Measurements from ENCODE around the gene MYO6.

MYO6 gene

DNA sequence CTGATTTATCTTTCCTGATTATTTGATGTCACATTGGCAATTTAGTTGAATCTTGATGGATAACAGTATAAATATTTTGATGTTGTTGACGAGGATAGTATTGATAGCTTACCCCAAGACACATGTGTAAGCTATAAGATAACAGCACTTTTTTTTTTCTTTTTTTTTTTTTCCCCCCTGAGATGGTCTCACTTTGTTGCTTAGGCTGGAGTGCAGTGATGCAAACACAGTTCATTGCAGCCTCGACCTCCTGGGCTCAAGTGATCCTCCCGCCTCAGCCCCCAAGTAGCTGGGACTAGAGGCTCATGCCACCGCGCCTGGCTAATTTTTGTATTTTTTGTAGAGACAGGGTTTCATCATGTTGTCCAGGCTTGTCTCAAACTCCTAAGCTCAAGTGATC, 21.8 kb downstream of the MYO6 start:
- no peak for DNase-seq

DNA sequence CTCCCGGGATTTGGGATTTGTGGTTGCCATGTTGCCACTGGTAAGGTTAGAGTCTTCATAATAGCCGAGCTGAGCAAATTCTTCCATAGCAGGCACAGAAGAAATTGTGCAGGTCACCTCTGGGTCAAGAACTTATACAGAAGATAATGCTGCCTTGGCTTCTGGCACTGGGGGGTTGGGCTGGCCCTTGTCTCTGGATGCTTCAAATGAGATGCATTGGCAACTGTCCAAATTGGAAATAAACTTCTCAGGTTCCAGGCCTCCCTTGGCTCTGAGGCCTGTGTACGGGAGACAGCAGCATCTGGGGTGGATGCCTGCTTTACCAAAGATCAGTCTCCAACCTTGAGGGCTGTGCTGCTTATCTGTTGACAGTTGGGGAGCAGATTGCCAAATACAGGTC, 26.2 kb downstream of the MYO6 start:
- DNase-seq, result peak; percentile 45

DNA sequence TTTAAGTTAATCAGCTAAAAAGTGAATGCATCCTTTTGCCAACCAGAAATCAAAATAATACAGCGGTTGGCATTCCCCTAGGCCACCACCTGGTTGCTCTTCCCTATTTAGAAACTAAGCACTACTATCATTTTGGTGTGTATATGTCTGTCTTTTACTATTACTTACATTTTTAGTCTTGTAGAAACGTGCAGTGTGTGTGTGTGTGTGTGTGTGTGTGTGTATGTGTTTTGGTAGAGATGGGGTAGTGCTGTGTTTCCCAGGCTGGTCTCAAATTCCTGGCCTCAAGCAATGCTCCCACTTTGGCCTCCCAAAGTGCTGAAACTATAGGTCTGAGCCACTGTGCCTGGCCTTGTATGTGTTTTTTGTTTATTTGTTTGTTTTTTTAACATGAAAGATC, 27.4 kb downstream of the MYO6 start:
- no peak for DNase-seq

DNA sequence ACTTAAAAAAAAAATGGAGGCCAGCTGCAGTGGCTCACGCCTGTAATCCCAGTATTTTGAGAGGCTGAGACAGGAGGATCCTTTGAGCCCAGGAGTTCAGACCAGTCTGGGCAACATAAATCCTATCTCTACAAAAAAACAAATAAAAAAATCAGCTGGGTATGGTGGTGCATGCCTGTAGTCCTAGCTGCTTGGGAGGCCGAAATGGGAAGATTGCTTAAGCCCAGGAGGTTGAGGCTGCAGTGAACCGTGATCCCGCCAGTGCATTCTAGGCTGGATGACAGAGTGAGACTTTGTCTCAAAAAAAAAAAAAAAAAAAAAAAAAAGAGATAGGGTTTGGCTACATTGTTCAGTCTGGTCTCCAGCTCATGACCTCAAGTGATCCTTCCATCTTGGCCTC, 29.7 kb downstream of the MYO6 start:
- DNase-seq, result no peak

DNA sequence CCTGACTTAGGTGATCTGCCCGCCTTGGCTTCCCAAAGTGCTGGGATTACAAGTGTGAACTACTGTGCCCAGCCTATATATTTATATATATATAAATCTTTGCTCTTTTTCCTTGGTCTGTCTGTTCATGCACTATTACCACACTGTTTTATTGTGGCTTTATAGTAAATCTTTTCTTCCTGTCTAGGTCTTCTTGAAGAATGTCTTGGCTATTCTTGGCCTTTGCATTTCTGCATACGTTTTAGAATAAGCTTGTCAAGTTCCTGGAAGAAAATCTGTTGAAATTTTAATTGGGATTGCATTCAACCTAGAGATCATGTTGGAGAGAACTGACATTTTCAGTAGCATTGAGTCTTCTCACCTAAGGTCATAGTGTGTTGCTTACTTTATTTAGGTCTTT, 37.1 kb downstream of the MYO6 start:
- DNase-seq, result no peak

DNA sequence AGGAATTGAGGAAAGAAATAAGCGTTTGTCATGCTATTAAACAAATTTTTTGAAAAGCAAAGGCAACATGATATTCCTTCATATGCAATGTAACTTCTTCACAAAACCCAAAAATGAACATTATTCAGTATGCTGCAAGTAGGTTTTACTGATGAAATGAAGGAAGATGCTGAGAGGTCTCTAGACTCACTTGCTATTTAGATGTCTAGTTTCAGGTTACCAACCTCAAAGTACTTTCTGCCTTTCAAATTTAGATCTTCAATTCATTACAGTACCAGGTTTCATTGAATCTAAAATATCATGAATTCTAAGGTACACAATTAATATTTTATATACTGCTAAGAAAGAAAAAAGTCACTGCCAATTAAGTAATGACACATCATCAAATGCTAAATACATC, 39.9 kb downstream of the MYO6 start:
- DNase-seq, result no peak

DNA sequence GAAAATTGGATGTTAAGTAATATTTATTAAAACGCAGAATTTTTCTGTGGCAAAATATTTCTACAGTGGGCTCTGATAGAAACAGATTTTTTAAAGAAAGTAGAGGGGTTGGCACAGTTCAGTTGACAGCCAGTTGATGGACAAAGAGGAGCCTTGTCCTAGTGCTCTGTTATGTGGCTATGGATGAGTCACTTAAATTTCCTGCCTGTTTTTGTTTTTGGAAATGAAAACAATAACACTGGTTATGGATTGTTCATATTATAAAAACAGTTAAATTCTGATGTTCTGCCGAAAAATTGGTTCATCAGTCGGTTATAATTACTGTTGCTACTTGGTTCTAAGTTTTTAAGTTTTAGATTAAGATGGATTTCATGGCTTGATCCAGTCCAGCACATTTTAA, 42.8 kb downstream of the MYO6 start:
- no peak for DNase-seq

DNA sequence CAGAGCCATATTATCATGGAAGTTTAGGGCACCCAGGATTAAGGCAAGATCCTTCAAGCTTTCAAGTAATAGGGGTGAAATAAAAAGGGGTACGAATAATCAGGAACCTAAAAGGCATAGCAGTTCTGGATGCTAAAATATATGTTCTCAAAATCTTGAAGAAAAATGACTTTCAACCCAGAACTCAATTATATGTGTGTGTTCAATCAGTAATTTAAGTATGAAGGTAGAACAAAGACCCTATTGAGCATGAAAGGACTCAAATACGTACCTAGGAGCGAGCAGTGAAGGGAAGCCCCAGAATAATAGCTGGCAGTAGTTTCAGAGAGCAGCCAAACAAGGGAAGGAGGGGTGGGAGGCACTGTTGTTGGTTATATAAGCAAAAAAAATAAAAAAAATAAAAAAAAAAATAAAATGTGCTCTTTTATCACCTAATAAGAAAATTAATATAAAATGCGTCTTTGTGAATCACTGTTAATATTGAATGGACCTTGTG, 45.4 kb downstream of the MYO6 start:
- DNase-seq, result no peak

DNA sequence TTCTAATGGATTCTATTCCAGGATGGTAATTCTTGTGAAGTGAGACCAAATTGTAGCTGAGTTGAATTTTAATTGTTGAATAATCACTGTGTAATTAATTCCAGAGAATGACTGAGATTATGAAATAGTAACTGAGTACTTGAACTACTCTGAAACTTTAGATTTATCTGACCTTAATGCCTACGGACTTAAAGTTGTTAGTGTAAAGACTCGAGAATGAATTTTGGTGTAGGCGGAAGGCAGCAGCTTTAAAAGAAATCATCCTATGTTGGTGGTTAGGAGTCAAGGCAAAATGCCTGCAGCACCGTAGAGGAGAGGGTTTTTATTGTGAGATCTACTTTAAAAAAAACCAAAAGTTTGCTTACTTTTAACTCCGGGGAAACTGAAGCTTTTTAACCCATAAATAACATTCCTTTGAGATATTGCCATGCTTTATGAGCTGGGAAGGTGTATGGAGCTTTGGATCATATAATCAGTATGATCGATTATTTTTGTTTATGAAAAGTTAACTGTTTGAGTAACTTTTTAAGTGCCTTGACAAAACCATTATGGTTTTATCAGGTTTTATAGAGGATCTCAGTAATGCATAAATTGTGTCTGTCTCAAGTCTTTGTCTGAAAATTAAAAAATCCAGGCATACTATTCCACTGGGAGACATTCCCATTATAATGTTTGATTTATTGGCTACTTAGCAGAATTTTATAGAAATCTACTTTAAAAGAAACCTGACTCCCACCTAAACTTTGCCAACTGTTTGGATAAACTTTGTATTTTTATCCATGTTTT, 46.1 kb downstream of the MYO6 start:
- DNase-seq, result no peak

DNA sequence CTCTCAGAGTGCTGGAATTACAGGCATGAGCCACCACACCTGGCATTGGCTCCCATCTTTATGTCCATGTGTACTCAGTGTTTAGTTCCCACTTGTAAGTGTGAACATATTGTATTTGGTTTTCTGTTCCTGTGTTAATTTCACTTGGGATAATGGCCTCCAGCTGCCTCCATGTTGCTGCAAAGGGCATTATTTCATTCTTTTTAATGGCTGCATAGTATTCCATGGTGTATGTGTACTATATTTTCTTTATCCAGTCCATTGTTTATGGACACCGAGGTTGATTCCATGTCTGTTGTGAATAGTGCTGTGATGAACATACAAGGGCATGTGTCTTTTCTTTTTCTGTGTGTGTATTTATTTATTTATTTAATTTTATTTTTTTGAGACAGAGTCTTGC, 47.7 kb downstream of the MYO6 start:
- no peak for DNase-seq

DNA sequence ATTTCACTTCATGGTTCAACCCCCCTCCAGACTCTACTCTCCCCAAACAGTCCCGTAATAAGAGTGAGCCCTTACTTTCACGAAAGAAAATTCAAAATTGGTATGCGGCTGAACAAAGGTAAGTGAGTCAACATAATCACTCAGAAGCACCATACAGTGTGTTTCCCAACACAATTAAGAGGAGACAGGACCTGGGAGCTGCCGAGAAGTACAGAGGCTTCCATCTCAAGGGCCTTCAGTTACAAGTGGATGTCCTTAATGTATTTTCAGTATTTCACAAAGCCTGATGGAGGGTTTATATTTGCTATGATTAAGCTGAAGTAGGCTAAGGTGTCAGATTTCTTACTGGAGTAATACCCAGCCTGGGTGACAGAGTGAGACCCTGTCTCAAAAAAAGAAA, 51.1 kb downstream of the MYO6 start:
- DNase-seq, result no peak

DNA sequence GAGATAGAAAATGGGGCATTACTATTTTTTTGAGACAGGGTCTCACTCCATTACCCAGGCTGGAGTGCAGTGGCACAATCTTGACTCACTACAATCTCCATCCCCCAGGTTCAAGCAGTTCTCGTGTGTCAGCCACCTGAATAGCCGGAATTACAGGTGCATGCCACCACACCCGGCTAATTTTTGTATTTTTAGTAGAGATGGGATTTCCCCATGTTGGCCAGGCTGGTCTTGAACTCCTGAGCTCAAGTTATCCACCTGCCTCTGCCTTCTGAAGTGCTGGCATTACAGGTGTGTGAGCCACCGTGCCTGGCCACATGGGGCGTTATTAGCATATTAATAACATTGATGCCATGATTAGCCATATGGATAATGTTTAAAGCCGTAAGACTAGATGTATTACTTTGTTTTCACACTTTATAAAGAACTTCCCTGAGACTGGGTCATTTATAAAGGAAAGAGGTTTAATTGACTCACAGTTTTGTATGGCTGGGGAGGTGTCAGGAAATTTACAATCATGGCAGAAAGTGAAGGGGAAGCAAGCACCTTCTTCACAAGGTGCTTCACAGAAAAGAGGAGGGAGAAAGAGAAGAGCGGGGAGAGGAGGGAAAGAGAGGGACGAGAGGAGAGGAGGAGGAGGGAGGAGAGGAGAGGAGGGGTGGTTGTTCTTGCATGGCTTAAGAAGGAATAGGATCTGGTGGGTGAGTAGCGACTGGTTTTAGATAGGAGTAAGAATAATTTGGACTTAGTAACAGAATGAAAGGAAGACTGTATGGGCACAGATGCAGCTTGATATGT, 51.9 kb downstream of the MYO6 start:
- DNase-seq, result no peak

DNA sequence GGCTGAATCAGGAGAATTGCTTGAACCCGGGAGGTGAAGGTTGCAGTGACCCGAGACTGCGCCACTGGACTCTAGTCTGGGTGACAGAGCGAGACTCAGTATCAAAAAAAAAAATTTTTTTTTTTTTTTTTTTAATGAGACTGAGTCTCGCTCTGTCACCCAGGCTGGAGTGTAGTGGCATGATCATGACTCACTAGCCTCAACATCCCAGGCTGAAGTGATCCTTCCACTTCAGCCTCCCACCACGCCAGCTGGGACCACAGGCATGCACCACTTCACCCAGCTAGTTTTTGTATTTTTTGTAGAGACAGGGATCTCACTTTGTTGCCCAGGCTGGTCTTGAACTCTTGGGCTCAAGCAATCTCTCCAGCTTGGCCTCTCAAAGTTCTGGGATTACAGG, 53.3 kb downstream of the MYO6 start:
- no peak for DNase-seq

DNA sequence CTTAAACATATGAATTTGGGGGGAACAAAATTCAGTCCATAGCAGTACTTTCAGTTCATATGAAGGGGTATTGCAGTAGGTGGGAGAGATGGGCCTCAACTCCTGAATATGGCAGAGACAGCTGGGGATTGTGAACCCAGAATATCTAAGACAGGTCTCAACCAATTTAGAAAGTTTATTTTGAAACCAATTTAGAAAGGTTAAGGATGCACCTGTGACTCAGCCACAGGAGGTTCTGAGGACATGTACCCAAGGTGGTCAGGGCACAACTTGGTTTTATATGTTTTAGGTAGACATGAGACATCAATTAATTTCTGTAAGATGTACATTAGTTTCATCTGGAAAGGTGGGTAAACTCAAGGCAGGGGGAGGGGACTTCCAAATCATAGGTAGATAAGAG, 59.5 kb downstream of the MYO6 start:
- DNase-seq, result no peak

DNA sequence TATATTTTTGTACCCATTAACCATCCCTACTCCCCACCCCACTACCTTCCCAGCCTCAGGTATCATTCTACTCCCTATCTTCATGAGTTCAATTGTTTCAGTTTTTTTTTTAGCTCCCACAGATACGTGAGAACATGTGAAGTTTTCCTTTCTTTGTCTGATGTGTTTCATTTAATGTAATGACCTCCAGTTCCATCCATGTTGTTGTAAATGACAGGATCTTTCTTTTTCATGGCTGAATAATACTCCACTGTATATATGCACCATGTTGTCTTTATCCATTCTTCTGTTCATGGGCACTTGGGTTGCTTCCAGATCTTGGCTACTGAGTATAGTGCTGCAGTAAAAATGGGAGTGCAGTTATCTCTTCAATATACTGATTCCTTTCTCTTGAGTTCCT, 63.5 kb downstream of the MYO6 start:
- no peak for DNase-seq

DNA sequence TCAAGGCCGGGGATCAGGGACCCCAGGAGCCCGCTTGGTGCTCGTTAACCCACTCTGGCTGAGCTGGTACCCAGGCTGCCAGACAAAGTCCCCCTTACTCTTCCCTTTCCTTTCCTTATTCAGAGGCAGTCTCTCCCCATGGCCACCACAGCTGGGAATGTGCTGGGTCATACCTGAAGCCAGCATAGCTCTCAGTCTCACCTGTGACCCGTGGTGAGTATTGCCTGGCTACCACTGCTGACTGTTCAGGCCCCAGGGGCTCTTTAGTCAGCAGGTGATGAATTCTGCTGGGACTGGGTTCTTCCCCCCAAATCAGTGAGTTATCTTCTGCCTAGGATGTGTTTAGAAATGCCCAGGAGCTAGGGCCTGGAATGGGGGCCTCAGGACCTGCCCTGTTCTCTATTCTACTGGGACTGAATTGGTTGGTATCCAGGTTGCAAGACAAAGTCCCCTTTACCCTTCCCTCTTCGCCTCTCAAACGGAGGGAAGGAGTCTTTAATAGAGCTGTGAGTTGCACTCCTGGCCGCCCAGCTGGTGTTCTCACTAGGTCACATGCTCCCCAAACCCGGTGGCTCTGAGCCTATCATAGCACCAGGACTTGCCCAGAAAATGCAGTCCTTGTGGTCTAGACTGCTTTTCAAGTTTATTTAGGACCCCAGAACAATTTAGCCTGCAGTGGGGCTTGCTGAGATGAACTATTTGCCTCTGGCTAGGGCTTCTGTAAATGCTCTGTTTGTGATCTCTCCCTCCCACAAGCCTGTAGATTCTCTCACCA, 64.6 kb downstream of the MYO6 start:
- DNase-seq, result no peak

DNA sequence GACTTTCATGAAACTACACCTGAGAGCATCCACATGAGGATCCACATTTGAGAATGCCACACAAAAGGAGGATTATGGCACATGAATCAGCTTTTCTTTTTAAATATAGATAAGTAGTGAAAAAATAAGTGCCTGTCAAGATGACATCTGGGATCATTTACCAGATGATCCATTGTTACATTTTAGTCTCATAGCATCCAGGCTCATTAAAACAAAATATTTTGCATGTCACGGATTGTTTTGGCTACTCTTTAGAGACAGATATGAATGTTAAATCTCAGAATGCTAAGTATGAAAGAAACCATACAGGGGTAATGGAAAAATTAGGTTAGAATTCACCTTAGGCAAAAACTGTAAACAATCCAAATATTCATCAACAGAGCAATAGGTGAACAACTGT, 66.7 kb downstream of the MYO6 start:
- no peak for DNase-seq

DNA sequence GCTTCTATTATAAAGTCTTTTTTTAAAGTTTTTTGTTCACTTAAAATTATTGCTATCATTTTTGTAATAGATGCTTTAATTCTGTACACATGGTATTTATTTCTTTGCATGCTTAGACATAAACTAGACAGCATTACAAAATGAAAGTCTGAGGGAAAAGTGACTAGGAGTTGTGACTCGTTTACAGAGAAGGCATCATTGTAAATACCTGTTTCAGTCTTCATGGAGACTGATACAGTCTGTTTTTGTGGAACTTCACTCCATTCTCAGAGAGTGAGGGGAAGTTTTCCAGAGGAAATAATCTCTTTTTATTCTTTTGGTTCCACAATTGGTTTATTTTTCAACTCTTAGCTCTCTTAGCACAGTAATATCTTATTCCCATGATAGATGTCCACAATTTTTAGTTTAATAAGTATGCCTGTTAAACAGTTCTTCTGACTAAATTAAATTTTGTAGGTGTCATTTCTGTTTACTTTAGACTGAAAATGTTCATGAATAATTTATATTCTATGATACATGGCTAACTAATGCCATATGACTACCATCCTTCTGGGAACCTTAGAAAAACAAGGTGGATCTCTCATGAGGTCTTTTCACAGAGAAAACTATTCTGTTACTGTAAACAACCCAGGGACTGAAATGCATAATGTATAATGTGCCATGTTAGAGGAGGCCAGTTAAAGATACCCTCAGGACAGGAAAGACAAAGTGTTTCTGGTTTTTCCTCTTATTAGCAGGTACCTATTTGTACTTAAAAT, 69.2 kb downstream of the MYO6 start:
- DNase-seq, result no peak

DNA sequence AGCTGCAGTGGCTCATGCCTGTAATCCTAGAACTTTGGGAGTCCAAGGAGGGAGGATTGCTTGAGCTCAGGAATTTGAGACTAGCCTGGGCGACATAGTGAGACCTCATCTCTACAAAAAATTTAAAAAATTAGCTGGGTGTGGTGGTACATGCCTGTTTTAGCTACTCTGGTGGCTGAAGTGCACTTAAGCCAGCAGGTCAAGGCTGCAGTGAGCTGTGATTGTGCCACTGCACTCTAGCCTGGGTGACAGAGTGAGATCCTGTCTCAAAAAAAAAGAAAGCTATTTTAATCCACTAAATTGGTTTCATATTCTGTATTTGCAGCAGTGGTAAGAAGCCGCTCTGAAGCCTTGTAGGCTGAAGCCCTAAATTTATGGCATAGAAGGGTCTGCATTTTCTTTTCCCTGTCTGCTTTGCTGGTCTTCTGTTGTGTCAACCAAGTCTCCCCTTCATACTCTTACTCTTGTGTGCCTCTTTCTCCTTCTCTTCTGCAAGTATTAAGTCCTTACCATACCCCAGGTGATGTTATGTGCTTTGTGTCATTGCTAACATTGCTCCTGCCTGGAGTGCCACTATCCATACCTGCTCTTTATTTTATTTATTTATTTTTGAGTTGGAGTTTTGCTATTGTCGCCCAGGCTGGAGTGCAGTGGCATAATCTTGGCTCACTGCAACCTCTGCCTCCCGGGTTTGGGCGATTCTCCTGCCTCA, 70.9 kb downstream of the MYO6 start:
- DNase-seq, result no peak

DNA sequence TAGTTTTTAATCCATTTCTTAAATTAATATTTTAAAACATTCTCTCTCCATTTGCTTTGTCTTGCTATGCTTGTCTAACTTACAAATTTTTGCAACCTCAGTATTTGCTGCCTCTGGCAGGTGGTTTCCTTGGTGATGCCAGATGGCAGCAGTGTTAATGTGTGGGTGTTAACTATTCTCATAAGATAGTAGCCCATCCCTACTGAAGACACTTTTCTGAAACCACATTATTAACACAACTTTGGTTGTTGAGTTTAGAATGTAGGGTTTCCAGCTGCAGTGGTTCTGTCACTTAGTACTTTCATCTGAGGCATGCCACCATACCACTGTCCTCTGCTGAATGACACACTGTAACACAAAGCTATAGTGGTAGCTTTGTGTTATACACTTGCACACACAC, 75.1 kb downstream of the MYO6 start:
- DNase-seq, result no peak

DNA sequence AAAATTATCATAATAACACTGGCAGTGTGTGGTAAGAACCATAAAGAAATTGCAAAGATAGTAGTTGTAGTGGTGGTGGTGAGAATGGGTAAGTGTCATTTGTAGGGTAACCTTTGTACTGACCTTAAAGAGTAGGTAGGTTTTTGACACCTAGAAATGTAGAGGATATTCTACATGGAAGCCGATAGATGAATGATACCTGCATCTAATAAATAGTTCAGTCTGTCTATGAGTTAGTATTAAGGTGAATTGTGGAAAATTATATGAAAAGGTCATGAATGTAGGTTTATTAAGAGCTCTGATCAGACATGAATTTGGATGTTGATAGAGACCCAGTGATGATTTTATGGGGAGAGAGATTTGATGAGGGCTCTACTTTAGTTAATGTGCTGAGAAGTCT, 78.1 kb downstream of the MYO6 start:
- DNase-seq, result no peak
